Subcutaneous adipose tissue (tissue), 4 donors: ENCODE data around the gene BICC1. TPM values are rescaled to one million over a fixed set of nuclear protein-coding genes. Genes with fewer than 3 reads are reported as not detected.

ENCODE experiments used
- total RNA-seq, 4 donors: library from RNA; depleted of rRNA; stranded (reverse); fragments of >200 nt; gene quantifications; one replicate each; pipeline ENCODE4 v1.1.0, GENCODE V29; 2016
- TF ChIP-seq, protein P1 (sequence below): fragments of 450-650 bp; IDR thresholded peaks from one replicate; pipeline ENCODE4 v1.5.1; 2016; ENCODE audit warnings: low read depth, mild to moderate bottlenecking, control low read depth, antibody characterized with exemption, moderate library complexity

BICC1 gene
- total RNA-seq, 4 donors from 2014 or later, result 17.9 to 26.0 (median 23.0) TPM

- TF ChIP-seq, protein P1, sequence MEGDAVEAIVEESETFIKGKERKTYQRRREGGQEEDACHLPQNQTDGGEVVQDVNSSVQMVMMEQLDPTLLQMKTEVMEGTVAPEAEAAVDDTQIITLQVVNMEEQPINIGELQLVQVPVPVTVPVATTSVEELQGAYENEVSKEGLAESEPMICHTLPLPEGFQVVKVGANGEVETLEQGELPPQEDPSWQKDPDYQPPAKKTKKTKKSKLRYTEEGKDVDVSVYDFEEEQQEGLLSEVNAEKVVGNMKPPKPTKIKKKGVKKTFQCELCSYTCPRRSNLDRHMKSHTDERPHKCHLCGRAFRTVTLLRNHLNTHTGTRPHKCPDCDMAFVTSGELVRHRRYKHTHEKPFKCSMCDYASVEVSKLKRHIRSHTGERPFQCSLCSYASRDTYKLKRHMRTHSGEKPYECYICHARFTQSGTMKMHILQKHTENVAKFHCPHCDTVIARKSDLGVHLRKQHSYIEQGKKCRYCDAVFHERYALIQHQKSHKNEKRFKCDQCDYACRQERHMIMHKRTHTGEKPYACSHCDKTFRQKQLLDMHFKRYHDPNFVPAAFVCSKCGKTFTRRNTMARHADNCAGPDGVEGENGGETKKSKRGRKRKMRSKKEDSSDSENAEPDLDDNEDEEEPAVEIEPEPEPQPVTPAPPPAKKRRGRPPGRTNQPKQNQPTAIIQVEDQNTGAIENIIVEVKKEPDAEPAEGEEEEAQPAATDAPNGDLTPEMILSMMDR, result no peak
Measured at GRCh38 chr10:58609532-58610150, 97.0 kb downstream of the BICC1 start.

DNA sequence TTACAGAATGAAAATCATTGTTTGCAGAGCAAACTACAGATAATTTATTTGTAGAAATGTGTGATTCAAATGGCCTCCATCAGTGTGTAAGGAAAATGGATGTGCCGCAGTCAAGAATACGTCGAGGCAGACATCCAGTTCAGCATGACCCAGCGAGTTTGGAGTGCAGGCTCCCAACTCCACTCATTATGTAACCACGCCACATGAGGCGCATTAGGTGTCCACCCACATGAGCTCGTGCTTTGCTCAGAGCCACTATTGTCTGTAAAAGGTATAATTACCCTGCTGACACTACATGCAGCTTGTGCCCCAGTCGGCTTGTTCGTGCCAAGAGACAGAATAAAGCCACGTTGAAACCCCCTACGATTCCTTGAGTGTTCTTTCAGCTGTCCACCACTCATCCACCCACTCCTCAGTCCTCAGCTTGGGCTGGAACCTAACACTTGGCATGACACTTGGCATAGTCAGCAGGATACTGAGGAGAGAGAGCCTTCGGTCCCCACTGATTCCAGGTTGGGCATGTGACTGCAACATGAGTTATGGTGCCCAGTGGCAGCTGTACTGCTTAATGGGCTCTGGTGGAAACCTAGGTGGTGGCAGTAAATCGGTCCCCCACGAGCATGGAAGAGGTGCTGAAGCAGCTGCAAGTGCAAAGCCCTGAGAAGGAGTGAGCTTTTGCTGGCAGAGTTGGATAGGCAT is 102.7 kb downstream of the BICC1 start:
- TF ChIP-seq, protein P1, result no peak

DNA sequence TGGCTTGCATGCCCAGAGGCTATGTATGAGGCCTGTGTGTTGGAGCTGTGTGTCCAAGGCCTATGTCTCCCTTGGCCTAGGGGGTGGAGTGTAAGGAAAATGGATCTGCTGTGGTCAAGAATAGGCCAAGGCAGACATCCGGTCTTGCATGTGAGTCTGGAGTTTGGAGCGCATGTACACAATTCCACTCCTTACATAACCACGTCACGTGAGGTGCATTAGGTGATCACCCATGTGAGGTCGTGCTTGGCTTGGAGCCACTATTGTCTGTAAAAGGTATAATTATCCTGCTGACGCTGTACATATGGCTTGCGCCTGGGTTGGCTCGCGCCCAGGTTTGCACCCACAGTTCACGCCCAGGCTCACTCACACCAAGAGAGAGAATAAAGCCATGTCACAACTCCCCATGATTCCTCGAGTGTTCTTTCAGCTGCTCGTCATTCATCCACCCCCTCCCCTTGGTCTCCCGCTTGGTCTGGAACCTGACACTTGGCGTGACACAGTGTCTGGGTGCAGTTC is 105.5 kb downstream of the BICC1 start:
- TF ChIP-seq, protein P1, result no peak

DNA sequence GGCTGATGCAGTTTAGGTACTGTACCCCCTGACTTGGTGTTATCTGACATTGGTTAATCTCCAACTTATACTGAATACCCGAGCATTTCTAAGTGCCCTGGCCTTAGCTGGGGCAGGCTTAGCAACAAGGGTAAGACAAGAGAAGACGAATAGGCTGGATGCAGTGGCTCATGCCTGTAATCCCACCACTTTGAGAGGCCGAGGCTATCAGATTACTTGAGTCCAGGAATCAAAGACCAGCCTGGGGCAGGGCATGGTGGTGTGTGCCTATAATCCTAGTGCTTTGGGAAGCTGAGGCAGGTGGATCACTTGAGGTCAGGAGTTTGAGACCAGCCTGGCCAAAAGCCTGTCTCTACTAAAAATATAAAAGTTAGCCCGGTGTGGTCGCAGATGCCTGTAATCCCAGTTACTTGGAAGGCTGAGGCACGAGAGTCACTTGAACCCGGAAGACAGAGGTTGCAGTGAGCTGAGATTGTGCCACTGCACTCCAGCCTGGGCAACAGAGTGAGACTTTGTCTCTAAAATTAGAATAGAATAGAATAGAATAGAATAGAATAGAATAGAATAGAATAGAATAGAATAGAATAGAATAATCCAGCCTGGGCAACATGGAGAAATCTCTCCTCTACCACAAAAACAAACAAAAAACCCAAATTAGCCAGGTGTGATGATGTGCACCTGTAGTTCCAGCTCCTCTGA is 108.9 kb downstream of the BICC1 start:
- TF ChIP-seq, protein P1, result no peak

GRCh38 chr10:58622246-58622645 is 109.6 kb downstream of the BICC1 start:
- TF ChIP-seq, protein P1, result no peak

DNA sequence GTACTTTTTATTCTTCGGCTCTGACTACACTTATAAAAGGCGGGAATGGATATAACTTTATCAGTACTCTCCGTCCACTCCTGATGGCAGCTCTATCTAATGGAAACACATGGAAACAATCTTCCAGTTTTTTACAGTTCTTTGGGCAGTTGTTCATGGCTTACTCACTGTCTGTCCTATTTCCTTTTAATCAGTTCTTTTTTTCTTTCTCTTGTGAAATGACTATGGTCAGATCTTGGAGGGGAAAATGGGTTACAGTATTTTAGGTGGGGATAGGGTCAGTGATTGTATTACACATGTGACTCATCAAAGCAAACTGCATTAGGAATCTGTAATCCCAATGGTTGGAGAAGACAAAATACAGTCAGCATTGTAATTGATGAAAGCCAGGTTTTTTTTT is 112.4 kb downstream of the BICC1 start:
- TF ChIP-seq, protein P1, result no peak

DNA sequence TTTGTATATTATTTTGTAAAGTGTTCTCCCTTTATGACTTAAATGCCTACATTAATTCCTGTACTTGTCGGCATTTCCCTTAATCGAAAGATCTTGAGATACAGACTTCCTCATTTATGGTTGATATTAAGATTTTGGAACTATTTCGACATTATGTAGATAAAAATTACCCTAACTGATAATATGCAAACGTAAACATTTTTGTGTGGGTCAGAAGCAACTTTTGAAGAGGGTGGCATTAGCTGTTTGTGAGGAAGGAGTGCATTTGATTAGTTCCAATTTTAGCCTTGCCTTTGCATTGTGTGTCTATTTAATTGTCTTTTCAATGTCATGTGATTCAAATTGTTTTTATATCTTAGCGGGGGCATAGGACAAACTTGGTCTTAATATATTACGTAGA is 114.7 kb downstream of the BICC1 start:
- TF ChIP-seq, protein P1, result no peak
